ENCODE measurements around the gene ZNF444.

- TF ChIP-seq POLR2A (IDR thresholded peaks at IDR 0.05) = peak; percentile 52 to 54
- no peak for TF ChIP-seq CTCF (IDR thresholded peaks at IDR 0.05 in 4 of 5, conservative IDR thresholded peaks at IDR 0.05 in 1 of 5)
Measured at GRCh38 chr19:56140583-56141416, at the start of gene ZNF444.

Data from gastrocnemius medialis (tissue), 4 donors.